HepG2 (cell line): ENCODE results near the gene MYO3B. TPM values are rescaled to one million over a fixed set of nuclear protein-coding genes. Genes with fewer than 3 reads are reported as not detected.

ENCODE experiments used
- ATAC-seq: fragments of 200-7000 bp; cut with Tn5 transposase; 3 replicates; pipeline ENCODE4 v1.9.1; 2020; ENCODE audit warnings: mild to moderate bottlenecking, moderate library complexity
- BruUV-seq: library from RNA; stranded (reverse); fragments of 400-500 nt; replicated peaks from 2 replicates; lab custom pipeline; 2021; lab: Mats Ljungman, UMichigan
- CTCF ChIA-PET: fragments of 300-600 bp; formaldehyde crosslinking; extraction: SDS; loops from one replicate; lab custom pipeline; 2021; ENCODE audit warnings: low total read pairs, inconsistent platforms, low intra/inter-chr PET ratio; lab: Yijun Ruan, JAX
- POLR2A ChIA-PET: fragments of 350-600 bp; sonication (Branson Sonifier 250); formaldehyde crosslinking; loops from one replicate; lab custom pipeline; 2020; ENCODE audit warnings: antibody characterized with exemption, inconsistent platforms; lab: Yijun Ruan, JAX
- DNase-seq: peaks from one replicate; pipeline ENCODE4 v3.0.0-alpha.2; 2015; ENCODE audit warnings: low spot score
- FAIRE-seq: peaks from 3 replicates; lab custom pipeline; 2011; peaks lifted over from hg19 to GRCh38; lab: Jason Lieb, UNC
- H2AFZ ChIP-seq: one replicate; pipeline ENCODE4 v1.6.1; 2011; ENCODE audit warnings: low read length, inconsistent platforms
- H3K27ac ChIP-seq: fragments of 300-600 bp; 3 replicates; pipeline ENCODE4 v1.8.0; 2011; ENCODE audit warnings: mixed run types, mild to moderate bottlenecking, mixed read lengths, low read length, inconsistent platforms; ENCODE audit not compliant: insufficient read depth; ENCODE audit errors: extremely low read length
- H3K27me3 ChIP-seq, 2 experiments: fragments of 200-600 bp in 1 of 2; 2 replicates in 1 of 2; 3 replicates in 1 of 2; pipeline versions ENCODE4 v1.6.0 to v1.8.0; 2011; ENCODE audit warnings: low read length in 2 of 2, mild to moderate bottlenecking in 2 of 2, moderate library complexity in 2 of 2, inconsistent platforms in 1 of 2; ENCODE audit not compliant: insufficient read depth in 2 of 2, control insufficient read depth in 1 of 2
- H3K36me3 ChIP-seq, 2 experiments: fragments of 200-600 bp in 1 of 2; replicated peaks in 1 of 2; 2 replicates in 1 of 2; 3 replicates in 1 of 2; pipeline versions ENCODE4 v1.5.1 to v1.8.0; 2011; ENCODE audit warnings: low read length in 2 of 2, inconsistent platforms in 1 of 2; ENCODE audit not compliant: insufficient read depth in 2 of 2, control insufficient read depth in 1 of 2
- H3K4me1 ChIP-seq: 2 replicates; pipeline ENCODE4 v1.5.1; 2012; ENCODE audit warnings: low read length, inconsistent platforms; ENCODE audit not compliant: insufficient read depth
- H3K4me2 ChIP-seq: 2 replicates; pipeline ENCODE4 v1.6.0; 2011; ENCODE audit warnings: low read depth, low read length, inconsistent platforms
- H3K4me3 ChIP-seq, 3 experiments: fragments of 200-600 bp in 1 of 3; sonication (generic), shearing (Covaris generic) in 1 of 3; replicated peaks in 1 of 3; 2 replicates each; pipeline ENCODE4 v1.5.1; 2011 to 2016; ENCODE audit warnings: low read length in 3 of 3, inconsistent platforms in 2 of 3, low read depth in 2 of 3, mild to moderate bottlenecking in 2 of 3, control low read depth in 1 of 3, mixed read lengths in 1 of 3; ENCODE audit not compliant: insufficient read depth in 1 of 3
- H3K79me2 ChIP-seq: one replicate; pipeline ENCODE4 v1.6.1; 2011; ENCODE audit warnings: low read length, inconsistent platforms; ENCODE audit not compliant: insufficient read depth
- H3K9ac ChIP-seq: 2 replicates; pipeline ENCODE4 v1.6.0; 2011; ENCODE audit warnings: mild to moderate bottlenecking, low read depth, low read length, inconsistent platforms; ENCODE audit not compliant: insufficient read depth
- H3K9me3 ChIP-seq: 2 replicates; pipeline ENCODE4 v1.5.1; 2012; ENCODE audit warnings: mild to moderate bottlenecking, low read length
- H4K20me1 ChIP-seq: 2 replicates; pipeline ENCODE4 v1.6.0; 2011; ENCODE audit warnings: inconsistent platforms, mild to moderate bottlenecking, low read length, moderate library complexity; ENCODE audit not compliant: insufficient read depth
- HNRNPUL1 ChIP-seq: fragments of 200-400 bp; formaldehyde crosslinking; IDR thresholded peaks from 2 replicates; pipeline ENCODE4 v1.6.1; 2017; ENCODE audit warnings: low read depth, mild to moderate bottlenecking, low read length, moderate library complexity
- LRRFIP1 ChIP-seq: sonication (generic); formaldehyde crosslinking; conservative IDR thresholded peaks from 2 replicates; pipeline ENCODE4 v1.4.0; 2020; ENCODE audit warnings: missing genetic modification reagents
- MTF1 ChIP-seq: sonication (generic); formaldehyde crosslinking; IDR thresholded peaks from 2 replicates; pipeline ENCODE4 v1.5.0; 2020; ENCODE audit warnings: missing genetic modification reagents
- NR2C2 ChIP-seq: sonication (generic); formaldehyde crosslinking; IDR thresholded peaks from 2 replicates; pipeline ENCODE4 v1.4.0; 2020; ENCODE audit warnings: missing genetic modification reagents, mild to moderate bottlenecking, moderate library complexity, borderline replicate concordance
- RARG ChIP-seq: sonication (generic); formaldehyde crosslinking; IDR thresholded peaks from 2 replicates; pipeline ENCODE4 v1.4.0; 2020; ENCODE audit warnings: low read depth, mild to moderate bottlenecking, missing genetic modification reagents
- SPEN ChIP-seq: sonication (generic); formaldehyde crosslinking; IDR thresholded peaks from 2 replicates; pipeline ENCODE4 v1.5.1; 2020; ENCODE audit warnings: low read depth, mild to moderate bottlenecking, missing genetic modification reagents
- TBL1XR1 ChIP-seq: fragments of 150-350 bp; IDR thresholded peaks from 2 replicates; pipeline ENCODE4 v1.6.1; 2014; ENCODE audit warnings: borderline replicate concordance, low read length; ENCODE audit not compliant: partially characterized antibody
- ZFP82 ChIP-seq: sonication (generic); formaldehyde crosslinking; IDR thresholded peaks from 2 replicates; pipeline ENCODE4 v1.5.1; 2020; ENCODE audit warnings: mild to moderate bottlenecking, missing genetic modification reagents, borderline replicate concordance
- ZNF260 ChIP-seq: sonication (generic); formaldehyde crosslinking; IDR thresholded peaks from 2 replicates; pipeline ENCODE4 v1.4.0; 2020; ENCODE audit warnings: missing genetic modification reagents, low read depth, mild to moderate bottlenecking, borderline replicate concordance
- ZNF331 ChIP-seq: sonication (generic); formaldehyde crosslinking; IDR thresholded peaks from 2 replicates; pipeline ENCODE4 v1.4.0; 2020; ENCODE audit warnings: missing genetic modification reagents
- ZNF552 ChIP-seq: sonication (generic); formaldehyde crosslinking; IDR thresholded peaks from 2 replicates; pipeline ENCODE4 v1.9.0; 2022; ENCODE audit warnings: missing genetic modification reagents, mild to moderate bottlenecking, borderline replicate concordance
- ZNF569 ChIP-seq: sonication (generic); formaldehyde crosslinking; IDR thresholded peaks from 2 replicates; pipeline ENCODE4 v1.5.0; 2020; ENCODE audit warnings: mild to moderate bottlenecking, missing genetic modification reagents, moderate library complexity, borderline replicate concordance
- ZNF770 ChIP-seq: sonication (generic); formaldehyde crosslinking; IDR thresholded peaks from 2 replicates; pipeline ENCODE4 v1.5.0; 2020; ENCODE audit warnings: mild to moderate bottlenecking, missing genetic modification reagents
- WGBS: methylation state at CpG from one replicate; pipeline ENCODE4 v1.1.6; 2017; ENCODE audit warnings: low lambda C conversion rate; 5-methylcytosine and 5-hydroxymethylcytosine counted together
- in situ Hi-C: cut with HindIII; loops from 2 replicates; pipeline ENCODE4 v1.10.0; 2017; ENCODE audit warnings: low pct_unique_long_range_greater_than_20kb; ENCODE audit not compliant: extremely low pct_ligation_motif_present
- intact Hi-C: fragments of 100-400 bp; cut with micrococcal nuclease; formaldehyde crosslinking; loops from one replicate; pipeline ENCODE4 v1.10.0; 2022; ENCODE audit not compliant: unreplicated experiment
- polyA plus RNA-seq, 8 experiments: library from polyadenylated mRNA; depleted of rRNA in 3 of 8; stranded (reverse) in 7 of 8; unstranded in 1 of 8; fragments of >200 nt; fragmentation: Illumina TruSeq in 4 of 8; extraction: Trizol in 4 of 8; gene quantifications; 2 replicates each; pipeline versions ENCODE4 v1.2.1 to v1.2.3, GENCODE V29; 2011 to 2016; ENCODE audit warnings: low read depth in 4 of 8, missing spikeins in 1 of 8, mixed read lengths in 1 of 8; ENCODE audit not compliant: insufficient read depth in 1 of 8
- total RNA-seq, 5 experiments: library from RNA; depleted of rRNA; stranded (reverse); fragments of >200 nt; fragmentation: Illumina TruSeq; extraction: Trizol; gene quantifications; 2 replicates each; pipeline ENCODE4 v1.2.3, GENCODE V29; 2016; ENCODE audit warnings: low read depth in 1 of 5

Gene MYO3B
- total and polyA plus RNA-seq, 2 of the 13 experiments (the other 11 are each of a cell fraction or from before 2014, with no cell fraction given): 0.01 TPM; not detected in 1

GRCh38 chr2:170314744-170315447, 136.9 kb downstream of the MYO3B start:
- DNase-seq (no peak), ATAC-seq (no peak), FAIRE-seq (no peak)
- H3K9me3 ChIP-seq: no peaks in the 10 kb centered on the region
- no peak overlapping the region for H2AFZ ChIP-seq
- H3K4me2 ChIP-seq: no peak overlapping the region
- 39% methylated on average over 7 of the region's 7 CpGs for WGBS
- H3K4me3 ChIP-seq: no peak overlapping the region
- BruUV-seq: no TSS peak
- no peaks in the 10 kb centered on the region for H3K27me3 ChIP-seq
- H3K79me2 ChIP-seq: no peaks in the 10 kb centered on the region
- H3K27ac ChIP-seq: no peak overlapping the region
- no peak for TF ChIP-seq ZNF331
- no peak for TF ChIP-seq SPEN (CRISPR knock-in tag)
- TF ChIP-seq ZNF552: no peak
- no peak for TF ChIP-seq ZNF770 (CRISPR knock-in tag)
- no peak for TF ChIP-seq RARG
- CTCF ChIA-PET: no interaction called here
- POLR2A ChIA-PET: no interaction called here
- intact Hi-C loops (no loop called here), in situ Hi-C loops (no loop called here)
- no peaks in the 10 kb centered on the region for H4K20me1 ChIP-seq
- H3K4me1 ChIP-seq: no peaks in the 10 kb centered on the region
- no peak overlapping the region for H3K9ac ChIP-seq
- no peaks in the 10 kb centered on the region for H3K36me3 ChIP-seq

- Histone ChIP-seq H3K9ac (no peak overlapping the region), H2AFZ (no peak overlapping the region), H3K27me3 (no peaks in the 10 kb centered on the region), H3K4me3 (no peak overlapping the region), H3K27ac (no peak overlapping the region), H3K79me2 (no peaks in the 10 kb centered on the region), H3K4me2 (no peak overlapping the region), H3K4me1 (no peaks in the 10 kb centered on the region), H4K20me1 (no peaks in the 10 kb centered on the region), H3K9me3 (peaks cover 4% of the 10 kb centered on the region), H3K36me3 (no peaks in the 10 kb centered on the region)
- no TSS peak for BruUV-seq
- CTCF ChIA-PET: no interaction called here
- no peak for FAIRE-seq
- intact Hi-C loops: no loop called here
- POLR2A ChIA-PET: no interaction called here
- ATAC-seq: no peak
- DNase-seq: no peak
- in situ Hi-C loops: no loop called here
- WGBS: 22% methylated on average over 3 of the region's 3 CpGs
- TF ChIP-seq ZFP82 (no peak), ZNF260 (no peak), MTF1 (CRISPR knock-in tag) (no peak), LRRFIP1 (CRISPR knock-in tag) (no peak), HNRNPUL1 (no peak), ZNF569 (CRISPR knock-in tag) (no peak), NR2C2 (CRISPR knock-in tag) (no peak), TBL1XR1 (no peak)
Measured at GRCh38 chr2:170320948-170321347, 143.0 kb downstream of the MYO3B start.
